ENCODE measurements around the gene ASH1L.

ASH1L gene

GRCh38 chr1:155326631-155327037, 236.0 kb downstream of the ASH1L start:
- DNase-seq: no peak

- no peak for DNase-seq
These were observed 236.5 kb downstream of the ASH1L start for GRCh38 chr1:155326020-155326526.

GRCh38 chr1:155325603-155325893, 237.1 kb downstream of the ASH1L start:
- no peak for DNase-seq

- DNase-seq: peak; percentile 44 to 72 (median 46)
These were observed 237.6 kb downstream of the ASH1L start for GRCh38 chr1:155324717-155325602.

- DNase-seq: peak; percentile 99
These were observed 238.4 kb downstream of the ASH1L start for GRCh38 chr1:155324037-155324716.

- DNase-seq: peak; percentile 95 to 97 (median 96)
These were observed 238.9 kb downstream of the ASH1L start for GRCh38 chr1:155323729-155324036.

GRCh38 chr1:155322953-155323728, 239.5 kb downstream of the ASH1L start:
- peak; percentile 92 to 96 (median 92) for DNase-seq

GRCh38 chr1:155322571-155322952, 240.0 kb downstream of the ASH1L start:
- DNase-seq: peak; percentile 41 to 62 (median 54)

GRCh38 chr1:155321639-155322503, 240.7 kb downstream of the ASH1L start:
- DNase-seq: no peak

- peak; percentile 61 to 77 (median 62) for DNase-seq
These were observed 241.7 kb downstream of the ASH1L start, which contains the start of gene RUSC1 for GRCh38 chr1:155320661-155321617. Gene RUSC1, plus strand, starts transcription at chr1:155320894. Its CDS starts 880 bp downstream, at chr1:155321774.

GRCh38 chr1:155320252-155320651, 242.4 kb downstream of the ASH1L start:
- DNase-seq: peak in 1 of 3 donors; percentile 4

- DNase-seq: no peak
These were observed 243.1 kb downstream of the ASH1L start for GRCh38 chr1:155319536-155319935.

GRCh38 chr1:155318082-155318481, 244.5 kb downstream of the ASH1L start:
- no peak for DNase-seq

- DNase-seq: no peak
These were observed 245.7 kb downstream of the ASH1L start for GRCh38 chr1:155316922-155317321.

GRCh38 chr1:155313261-155313660, 249.3 kb downstream of the ASH1L start:
- DNase-seq: no peak

GRCh38 chr1:155309423-155310021, 253.1 kb downstream of the ASH1L start:
- peak in 2 of 3 donors; percentile 10 to 45 for DNase-seq

GRCh38 chr1:155308493-155309422, 253.8 kb downstream of the ASH1L start, which contains the start of gene FDPS:
Gene FDPS, plus strand, starts transcription at chr1:155308866. Its CDS starts 924 bp downstream, at chr1:155309790.
- peak; percentile 98 to 100 (median 99) for DNase-seq

GRCh38 chr1:155307247-155307740, 255.3 kb downstream of the ASH1L start:
- peak; percentile 50 to 59 (median 56) for DNase-seq

GRCh38 chr1:155305881-155306391, 256.7 kb downstream of the ASH1L start:
- DNase-seq: no peak

All from suppressor macrophage treated with lipopolysaccharide for 1 hour (primary cell).